CMK (cell line): ENCODE data around the gene MYB.
"Not testable (repeated sequence)": the region's sequence is repeated elsewhere in the genome, so short reads cannot be mapped to it uniquely, and the experiment has no call there.

Source experiments
- DNase-seq: peaks from one replicate; pipeline ENCODE4 v3.0.0-alpha.2; 2010; ENCODE audit warnings: low read depth

MYB gene

DNA sequence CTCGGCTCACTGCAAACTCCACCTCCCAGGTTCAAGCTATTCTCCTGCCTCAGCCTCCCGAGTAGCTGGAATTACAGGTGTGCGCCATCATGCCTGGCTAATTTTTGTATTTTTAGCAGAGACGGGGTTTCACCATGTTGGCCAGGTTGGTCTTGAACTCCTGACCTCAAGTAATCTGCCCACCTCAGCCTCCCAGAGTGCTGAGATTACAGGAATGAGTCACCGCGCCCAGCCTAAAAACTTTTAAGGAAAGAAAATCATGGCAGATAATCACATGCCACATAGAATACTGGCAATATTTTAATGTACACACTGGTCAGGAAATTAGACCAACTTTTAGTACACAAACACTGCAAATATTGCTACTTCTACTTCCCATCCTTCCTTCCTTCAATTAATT, 16.7 kb upstream of the MYB start:
- DNase-seq = not testable (repeated sequence)

DNA sequence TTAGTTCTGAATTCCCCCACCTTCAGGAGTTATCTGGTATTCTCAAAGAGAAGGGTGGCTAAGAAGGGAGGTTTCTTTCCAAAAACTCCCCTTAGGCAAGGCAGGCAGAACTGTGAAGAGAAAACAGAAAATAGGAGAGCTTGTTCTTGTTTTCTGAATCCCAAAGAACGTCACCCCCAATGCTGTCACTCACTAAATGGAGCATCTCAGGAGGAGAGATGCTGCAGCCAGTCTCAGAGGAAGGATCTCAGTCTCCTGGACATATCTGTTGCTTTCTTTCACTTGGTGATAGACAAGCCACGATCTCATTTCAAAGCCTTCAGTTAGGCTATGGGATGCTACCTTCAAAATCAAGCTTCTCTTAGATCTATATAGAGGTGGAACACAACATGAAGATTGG, 16.1 kb upstream of the MYB start:
- no peak for DNase-seq

DNA sequence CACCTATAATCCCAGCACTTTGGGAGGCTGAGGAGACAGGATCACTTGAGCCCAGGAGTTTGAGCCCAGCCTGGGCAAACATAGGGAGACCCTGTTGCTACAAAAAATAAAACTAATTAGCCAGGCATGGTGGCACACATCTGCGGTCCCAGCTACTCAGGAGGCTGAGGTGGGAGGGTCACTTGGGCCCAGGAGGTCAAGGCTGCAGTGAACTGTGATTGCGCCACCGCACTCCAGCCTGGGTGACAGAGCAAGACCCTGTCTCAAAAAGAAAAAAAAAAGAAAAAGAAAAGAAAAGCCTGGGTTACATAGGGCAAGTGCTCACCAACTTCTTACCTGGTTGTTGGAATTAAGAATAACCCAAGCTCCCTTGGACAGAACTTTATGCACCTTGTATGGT, 14.6 kb upstream of the MYB start:
- no peak for DNase-seq

DNA sequence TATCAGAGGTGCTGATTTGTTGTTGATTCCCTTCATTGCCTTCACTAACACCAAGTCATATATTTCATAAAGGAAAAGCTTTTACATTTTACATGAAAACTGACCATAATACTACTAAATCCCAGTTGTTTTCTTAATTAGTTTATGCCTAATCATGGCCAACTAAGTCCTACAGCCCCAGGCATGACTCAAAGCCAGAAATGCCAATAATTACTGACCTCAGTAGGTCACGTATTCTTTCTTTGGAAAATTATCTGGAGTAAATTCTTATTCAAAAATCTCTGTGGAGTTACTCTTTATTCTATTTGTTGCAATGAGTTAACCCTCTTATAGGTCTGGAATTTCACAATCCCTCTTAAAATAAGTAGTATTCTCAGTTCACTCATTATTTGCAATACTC, 13.5 kb upstream of the MYB start:
- no peak for DNase-seq

DNA sequence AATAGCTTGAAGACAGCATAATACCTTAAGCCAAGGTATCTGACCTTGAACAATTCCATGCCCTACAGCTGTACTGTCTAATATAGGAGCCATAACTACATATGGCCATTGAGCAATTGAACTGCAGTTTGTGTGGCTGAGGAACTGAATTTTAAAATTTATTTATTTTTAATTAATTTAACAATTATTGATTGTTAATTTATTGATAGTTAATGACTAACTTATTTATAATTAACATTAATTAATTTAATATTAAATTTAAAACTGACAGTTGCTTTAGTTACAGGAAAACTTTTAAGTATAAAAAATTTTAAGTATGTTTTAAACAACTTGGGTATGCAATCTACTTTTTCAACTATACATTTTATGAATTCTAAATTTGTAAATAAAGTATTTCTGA, 12.3 kb upstream of the MYB start:
- DNase-seq = no peak

DNA sequence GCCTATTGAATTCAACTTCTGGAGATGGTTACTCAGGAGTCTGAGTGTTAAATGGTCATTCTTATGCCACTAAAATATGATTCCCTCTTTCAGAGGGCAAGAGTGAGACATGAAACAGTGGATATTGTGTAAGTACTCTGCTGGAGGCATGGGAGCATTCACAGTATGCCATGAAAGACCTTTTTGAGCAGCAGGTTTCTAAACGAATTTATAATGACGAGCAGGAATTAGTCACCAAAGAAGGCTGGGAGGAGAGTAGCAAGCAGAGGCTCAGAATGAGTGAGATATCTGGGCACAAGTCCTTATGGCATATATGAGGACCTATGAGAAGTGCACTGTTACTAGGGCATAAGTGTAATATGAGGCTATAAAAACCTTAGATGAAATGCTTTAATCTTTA, 10.9 kb upstream of the MYB start:
- no peak for DNase-seq

DNA sequence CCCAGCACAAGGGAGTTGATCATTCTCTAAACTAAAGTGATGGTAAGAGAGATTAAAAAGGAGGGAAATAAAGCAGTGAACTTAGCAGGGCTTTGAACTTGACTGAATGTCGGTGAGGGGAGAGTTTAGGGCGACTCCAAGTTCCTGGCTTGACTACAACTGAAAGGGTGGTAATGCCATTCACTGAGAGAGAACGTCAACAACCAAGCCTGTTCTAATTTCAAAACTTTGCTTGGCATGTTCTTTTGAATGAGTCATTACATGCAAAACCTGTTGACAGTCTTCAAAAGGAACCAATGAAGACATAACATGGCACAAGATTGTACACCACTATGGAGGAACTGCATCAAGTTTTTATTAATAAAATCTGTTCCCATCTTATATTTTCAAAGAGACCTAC, 10.3 kb upstream of the MYB start:
- DNase-seq = no peak

DNA sequence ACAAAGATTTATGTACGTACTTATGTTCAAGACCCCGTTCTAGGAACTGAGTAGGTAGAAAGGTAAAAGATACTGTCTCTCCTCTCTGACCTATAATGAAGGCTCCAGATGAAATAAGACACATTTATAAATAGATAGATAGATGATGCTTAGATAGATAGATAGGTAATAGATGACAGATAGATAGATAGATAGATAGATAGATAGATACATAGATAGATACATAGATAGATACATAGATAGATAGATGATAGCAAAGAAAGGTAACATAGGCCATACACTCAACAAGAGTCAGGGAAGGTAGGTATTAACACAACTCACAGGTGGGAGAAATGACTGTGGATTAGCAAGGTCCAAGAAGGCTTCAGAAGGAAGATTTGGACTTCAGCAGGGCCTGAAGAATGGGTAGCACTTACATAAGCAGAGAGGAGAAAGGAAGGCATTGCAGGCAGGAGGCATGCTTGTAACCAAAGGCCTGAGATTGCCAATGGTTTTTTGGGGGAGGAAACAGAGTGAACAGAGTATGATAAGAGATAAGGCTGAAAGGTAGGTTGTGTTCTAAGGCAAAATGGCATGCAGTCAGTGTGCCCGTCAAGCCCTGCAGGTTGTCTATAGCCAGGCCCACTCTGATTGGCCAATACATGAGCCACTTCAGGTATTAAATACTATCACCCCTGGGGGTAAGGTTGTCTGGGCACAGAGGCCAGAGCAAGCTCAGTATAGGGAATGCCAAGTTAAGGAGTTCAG, 7.7 kb upstream of the MYB start:
- no peak for DNase-seq

DNA sequence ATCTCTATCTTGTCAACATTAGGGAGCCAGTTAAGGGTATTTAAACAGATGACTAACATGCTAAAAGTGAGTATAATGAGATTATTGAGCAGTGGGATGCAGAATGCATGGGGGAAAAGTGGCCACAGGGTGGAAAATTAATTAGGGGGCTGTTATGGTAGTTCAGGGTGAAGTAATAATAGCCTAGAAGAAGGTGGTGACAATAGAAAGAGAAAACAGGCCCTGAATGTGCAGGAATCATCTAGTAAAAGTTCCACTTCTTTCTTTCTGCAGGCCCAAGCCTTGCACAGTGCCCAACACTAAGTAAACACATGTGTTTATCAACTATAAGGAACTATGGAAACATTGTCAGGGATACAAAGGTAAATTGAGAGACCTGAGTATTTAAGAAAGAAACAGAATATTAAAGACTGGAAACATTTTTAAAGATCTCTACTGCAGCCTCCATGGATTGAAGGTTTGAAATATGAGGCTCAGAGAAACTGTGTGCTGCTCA, 7.1 kb upstream of the MYB start:
- DNase-seq = no peak

DNA sequence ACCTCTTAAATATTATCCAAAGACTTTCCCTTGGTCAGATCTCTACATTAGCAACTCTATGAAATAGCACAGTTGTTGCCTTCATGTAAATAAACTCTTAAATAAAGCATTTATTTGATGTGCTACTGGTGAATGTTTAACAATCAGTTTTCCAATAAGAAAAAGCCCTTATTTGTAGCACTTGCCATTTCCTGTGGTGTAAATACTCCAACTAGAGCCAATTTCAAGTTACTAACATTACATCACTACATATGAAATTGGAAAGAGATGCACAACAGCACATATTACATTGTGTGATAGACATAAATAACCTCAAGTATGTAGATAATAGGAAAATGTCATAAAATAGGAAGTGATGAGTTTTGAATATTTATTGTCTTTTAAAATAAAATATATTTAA, 5.0 kb upstream of the MYB start:
- DNase-seq = no peak

DNA sequence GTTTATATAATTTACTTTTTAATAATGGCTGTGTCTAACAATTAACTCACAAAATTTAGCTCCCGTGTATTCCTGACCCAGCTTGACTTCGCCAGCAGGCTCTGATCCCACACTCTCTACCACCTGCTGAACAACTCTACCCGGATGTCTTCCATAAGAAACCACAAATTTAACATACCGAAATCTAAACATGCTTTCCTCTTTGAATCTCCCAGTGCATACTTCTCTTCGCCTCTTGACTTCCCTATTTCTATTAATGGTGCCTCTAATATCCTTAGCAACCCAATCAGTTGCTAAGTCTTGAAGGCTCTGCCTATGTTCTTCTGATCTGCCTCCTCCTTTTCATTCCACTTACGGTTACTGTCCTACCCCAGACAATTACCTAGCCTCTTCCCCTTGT, 4.6 kb upstream of the MYB start:
- no peak for DNase-seq

DNA sequence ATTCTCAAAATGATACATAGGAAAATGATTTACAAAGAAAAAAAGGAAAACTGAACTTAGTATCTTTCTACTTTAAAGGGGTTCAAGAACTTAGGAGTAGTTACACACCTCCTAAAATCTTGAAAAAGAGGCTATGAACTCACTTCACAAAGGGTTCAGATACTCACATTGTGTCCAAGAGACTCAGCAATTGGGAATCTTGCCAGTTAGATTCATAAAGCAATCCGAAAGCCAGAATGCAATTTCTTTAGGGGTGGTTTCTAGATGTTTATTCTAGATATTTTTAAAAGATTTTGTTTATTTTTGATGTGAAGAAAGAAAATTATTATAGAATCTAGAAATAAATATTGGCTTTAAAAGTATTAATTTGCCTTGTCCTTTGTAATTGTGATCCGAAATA, 1.7 kb upstream of the MYB start:
- DNase-seq = no peak

DNA sequence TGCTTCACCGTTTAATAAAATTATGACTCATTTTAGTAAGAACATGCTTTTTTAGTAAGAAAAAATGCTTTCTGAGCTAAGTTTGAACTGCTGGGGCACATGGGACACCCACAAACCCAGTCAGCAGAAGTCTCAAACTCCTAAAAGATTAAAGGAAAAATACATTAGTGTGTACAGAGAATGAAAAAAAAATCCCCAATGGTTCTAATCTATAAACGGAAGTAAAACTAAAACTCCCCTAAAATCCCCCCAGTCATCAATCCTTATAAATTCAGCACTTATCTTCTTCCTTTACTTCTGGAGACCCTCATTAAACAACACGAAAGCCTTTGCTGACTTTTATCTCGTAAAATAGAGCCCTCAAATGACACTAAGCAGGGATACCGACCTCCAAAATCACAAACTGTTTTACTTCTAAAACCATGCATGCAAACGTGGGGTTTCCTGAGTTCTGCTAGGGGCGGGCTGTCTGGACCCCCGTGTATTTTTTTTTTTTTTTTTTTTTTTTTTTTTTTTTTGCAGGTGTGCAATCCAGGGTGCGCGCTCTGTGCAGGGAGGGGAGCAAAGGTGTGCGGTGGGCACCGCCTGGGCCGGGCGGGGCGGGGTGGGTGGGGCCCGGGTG, 1.1 kb upstream of the MYB start:
- DNase-seq = no peak

DNA sequence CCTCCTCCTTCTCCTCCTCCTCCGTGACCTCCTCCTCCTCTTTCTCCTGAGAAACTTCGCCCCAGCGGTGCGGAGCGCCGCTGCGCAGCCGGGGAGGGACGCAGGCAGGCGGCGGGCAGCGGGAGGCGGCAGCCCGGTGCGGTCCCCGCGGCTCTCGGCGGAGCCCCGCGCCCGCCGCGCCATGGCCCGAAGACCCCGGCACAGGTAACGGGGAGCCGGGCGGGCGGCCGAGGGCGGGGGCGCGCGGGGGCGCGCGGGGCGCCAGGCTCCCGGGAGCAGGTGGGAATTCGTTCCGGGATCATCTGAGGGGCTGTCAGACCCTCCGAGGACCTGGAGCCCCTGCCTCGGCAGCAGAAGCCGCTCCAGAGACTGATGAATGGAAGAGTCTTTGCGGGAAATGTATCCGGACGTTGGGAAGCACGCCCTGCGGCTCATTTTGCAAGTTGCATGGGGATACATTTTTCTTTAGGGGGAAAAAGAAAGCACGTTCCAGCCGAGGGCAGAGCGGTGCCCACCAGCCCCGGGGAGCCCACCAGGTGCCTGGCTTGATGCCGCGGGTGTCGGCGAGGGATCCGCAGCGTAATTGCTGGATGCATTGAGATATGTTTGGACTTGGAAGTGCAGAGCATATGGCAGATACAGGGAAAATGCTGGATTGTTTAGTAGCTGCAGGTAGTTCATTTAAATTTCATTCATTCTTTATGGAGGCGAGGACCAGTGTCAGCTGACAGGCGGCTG, 394 bp downstream of the MYB start:
- no peak for DNase-seq

DNA sequence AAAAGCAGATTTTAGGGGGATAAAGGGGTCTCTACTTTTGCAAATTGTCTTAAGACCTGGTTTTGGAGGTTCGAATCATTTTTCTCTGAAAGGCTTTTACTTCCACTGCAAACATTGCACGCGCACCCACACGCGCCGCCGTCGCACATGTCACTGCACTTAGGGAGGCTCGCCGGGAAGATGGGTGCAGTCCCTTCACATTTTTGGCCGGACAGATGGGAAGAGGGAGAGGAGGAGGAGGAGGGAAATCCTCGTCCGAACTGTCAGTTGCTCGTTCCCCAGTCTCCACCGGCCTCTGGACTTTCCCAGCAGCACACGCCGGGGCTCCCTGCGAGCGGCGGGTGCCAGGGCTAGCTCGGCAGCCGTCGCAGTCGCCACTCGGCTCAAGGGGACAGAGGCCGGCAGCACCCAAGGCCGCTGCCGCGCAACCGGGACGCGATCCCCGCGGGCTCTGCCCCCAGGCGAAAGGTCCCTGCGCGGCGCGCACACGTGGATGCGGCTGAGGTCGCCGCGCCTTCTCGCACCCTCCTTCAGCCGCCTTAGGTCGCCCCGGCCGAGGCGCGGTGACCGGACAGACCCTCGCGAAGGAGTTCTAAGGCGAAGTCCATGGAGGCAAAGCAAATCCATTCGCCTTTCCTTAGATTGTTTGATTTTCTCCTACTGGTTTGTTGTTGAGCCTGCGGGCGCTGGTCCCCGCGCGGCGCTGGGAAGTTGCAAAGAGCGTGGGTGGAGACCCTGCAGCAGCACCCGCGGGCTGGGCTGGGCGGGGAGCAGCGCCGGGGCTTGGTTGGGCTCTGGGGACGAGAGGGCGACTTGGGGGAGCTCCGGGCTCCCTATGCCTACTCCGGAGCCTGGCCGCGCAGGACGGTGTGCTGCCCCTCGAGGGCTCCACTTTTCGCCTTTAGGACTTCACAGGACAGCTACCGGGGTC, 1.2 kb downstream of the MYB start:
- DNase-seq = no peak

DNA sequence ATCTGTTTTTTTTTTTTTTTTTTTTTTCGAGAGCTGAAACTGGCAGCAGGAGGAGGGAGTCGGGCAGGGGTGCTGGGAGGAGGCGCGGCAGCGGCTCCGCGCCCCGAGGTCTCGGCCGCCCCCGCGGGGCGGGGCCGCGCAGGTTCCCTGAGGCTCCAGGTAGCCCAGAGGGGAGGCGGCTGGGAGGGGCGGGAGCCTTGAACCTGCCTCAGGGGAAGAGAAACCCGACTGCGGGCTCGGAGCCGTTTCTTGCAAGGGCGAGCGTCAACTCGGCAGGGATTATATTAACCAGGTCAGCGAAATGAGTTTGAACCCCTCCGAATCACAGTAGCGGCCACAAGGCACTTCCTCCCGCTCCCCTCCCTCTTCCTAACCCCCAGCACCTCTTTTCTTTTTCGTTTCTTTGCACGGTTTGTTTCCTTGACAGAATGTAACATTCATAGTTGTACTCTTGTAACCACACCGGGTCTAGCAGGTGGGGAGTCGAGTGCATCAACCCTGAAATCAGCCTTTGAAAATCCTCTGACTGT, 2.0 kb downstream of the MYB start:
- DNase-seq = no peak

DNA sequence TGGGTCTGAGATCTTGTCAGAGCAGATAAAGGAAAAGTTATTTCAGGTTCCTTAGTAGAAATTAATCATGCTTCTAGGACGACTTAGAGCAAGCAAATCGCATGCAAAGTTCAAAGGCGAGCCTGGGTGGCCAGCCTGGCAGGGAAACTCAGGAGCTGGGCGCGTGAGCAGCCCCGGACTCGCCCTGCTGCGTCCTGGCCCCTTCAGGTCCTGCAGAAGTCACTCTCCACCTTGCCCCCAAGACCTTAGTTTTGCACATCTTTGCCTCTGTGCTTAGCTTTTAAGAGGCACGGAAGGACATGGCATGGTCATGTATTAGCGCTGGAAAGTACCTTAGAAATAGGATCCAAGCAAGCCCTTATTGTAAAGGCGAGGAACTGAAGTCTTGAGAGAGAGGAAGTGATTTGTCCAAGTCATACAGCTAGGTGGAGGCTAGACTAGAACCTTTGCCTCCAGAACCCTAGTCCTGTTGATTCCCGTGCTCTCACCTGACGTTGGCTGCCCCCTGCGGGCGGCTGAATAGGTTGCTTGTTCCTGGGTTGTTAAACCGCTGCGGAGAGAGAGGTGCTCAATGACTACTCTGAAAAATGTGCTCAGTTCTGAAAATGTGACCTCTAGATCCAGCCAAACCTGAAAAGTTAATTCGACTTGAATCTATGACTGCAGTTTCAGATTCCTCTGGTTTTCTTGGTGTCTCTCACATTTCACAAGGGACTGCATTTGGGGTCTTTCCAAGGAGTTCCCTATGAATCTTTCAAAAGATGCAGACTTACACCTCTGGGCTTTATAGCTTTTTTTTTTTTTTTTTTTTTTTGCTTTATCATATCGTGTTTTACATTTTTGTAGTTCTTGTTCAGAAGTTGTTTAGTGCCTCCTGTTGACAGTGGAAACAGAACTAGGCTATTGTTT, 2.7 kb downstream of the MYB start:
- DNase-seq = peak; percentile 73

DNA sequence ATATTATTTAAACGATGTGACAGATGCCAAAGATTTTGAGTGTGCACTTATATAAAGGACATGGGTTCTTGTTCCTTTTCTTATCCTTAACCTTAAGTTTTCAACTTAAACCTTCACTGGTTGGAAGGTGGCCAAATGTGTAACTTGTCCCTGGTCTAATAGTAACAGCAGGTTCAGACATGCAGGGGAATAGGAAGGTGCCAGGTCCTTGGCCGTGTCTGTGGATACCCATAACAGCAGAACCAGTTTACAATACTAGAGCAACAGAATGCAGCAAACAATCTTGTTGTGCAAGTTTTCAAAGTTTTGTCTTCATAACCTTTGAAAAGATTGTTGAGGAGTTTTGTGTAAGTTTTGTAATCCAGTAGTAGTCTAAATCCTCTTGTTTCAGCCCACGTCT, 4.4 kb downstream of the MYB start:
- DNase-seq = no peak

DNA sequence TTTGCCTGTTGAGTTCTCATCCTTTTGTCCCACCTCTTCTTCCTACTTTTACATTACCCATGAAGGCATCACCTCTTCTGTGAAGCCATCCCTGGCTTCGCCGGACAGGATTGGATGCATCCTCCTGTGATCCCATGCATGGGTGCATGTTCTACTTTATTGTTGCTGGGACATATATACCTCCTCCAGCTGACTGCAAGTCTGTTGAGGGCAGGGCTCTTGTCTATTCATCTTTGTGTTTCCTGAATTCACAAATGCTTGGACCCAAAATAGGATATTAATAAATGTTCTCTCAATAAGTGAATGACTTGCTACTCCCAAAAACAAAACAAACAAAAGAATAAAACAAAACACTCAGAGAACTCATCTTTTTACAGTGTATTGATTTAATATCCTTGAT, 5.1 kb downstream of the MYB start:
- DNase-seq = no peak

DNA sequence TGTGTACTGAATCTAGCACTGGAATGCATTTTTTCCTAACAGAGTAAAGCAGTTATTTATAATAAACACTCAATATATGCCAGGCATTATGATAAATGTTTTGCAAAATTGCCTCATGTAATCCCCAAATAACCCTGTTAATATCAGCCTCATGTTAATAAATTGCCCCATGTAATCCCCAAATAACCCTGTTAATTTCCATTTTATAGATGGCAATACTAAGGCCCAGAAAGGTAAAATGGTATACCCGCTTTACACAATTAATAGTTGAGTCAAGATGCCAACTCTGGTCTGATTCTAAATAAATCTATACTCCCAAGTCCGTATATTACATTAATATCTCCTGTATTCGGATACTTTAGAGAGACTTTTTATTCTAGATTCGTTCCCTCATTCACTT, 6.3 kb downstream of the MYB start:
- no peak for DNase-seq

DNA sequence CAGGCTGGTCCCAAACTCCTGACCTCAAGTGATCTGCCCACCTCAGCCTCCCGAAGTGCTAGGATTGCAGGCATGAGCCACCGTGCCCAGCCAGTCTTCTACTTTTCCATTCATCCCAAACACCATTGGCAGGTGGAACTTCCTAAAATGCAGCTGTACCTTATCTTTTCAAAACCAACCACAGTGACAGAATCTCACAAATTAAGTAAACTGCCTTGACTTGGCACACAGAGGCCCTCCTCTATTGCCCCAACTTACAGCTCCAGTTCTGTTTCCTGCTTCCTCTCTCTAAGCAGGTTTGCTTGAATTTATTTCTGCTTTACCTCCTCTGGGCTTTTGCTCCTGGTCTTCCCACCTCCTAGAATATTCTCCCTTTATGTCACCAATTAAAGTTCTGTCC, 7.6 kb downstream of the MYB start:
- no peak for DNase-seq
